Measurements from ENCODE around the gene UNC119. TPM values are rescaled to one million over a fixed set of nuclear protein-coding genes. Genes with fewer than 3 reads are reported as not detected.

Gene UNC119
- total RNA-seq, 1 experiment from 2014 or later, result 44.7 TPM

DNA sequence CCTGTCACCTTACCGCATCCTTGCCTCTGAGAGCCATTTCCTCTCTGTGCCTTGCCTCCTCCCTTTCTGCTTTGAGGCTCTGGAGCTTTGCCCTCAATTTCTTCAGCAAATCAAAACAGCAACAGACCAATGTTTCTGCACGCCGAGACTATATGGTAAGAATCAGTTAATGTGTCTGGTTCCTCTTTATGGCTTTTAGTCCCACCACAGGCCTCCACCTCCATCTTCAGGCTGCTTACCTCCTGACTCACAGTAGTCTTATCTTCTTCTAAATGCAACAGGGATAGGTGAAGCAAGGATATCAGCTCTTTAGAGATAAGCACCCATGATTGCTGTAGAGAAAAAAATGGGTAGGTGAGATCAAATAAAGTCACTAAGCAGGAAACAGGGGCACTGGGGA, 33.4 kb upstream of the UNC119 start:
- in situ Hi-C loops (cut with HindIII; ENCODE audit: low pct_unique_long_range_greater_than_20kb, low sequenced_read_pairs), result no loop called here
- intact Hi-C loops (cut with micrococcal nuclease; ENCODE audit: unreplicated experiment), result no loop called here
- Histone ChIP-seq H3K27me3 (ENCODE audit: control insufficient read depth, insufficient read depth, low read length) (no peaks in the 10 kb centered on the region), H3K4me3 (ENCODE audit: low read depth in 2 of 2, low read length in 2 of 2) (no peak overlapping the region), H3K4me1 (ENCODE audit: control insufficient read depth, insufficient read depth, low read length) (no peaks in the 10 kb centered on the region), H3K9me3 (ENCODE audit: control insufficient read depth, insufficient read depth, low read depth, low read length) (no peaks in the 10 kb centered on the region), H3K36me3 (ENCODE audit: control insufficient read depth, insufficient read depth, low read length) (peaks cover 35% of the 10 kb centered on the region), H3K27ac (ENCODE audit: low read length) (no peak overlapping the region)
- no peak for ATAC-seq
- no peak for TF ChIP-seq SIN3A (IDR thresholded peaks at IDR 0.05; ENCODE audit: borderline replicate concordance, insufficient read depth, low read depth, low read length)
- POLR2A ChIA-PET, result no interaction called here
- DNase-seq (ENCODE audit: low read depth, low spot score), result no peak
- CTCF ChIA-PET, result no interaction called here
- no TSS peak for BruUV-seq (replicated peaks)

GRCh38 chr17:28584434-28584833, 32.0 kb upstream of the UNC119 start:
- H3K27me3 ChIP-seq (ENCODE audit: control insufficient read depth, insufficient read depth, low read length), result no peaks in the 10 kb centered on the region
- H3K27ac ChIP-seq (ENCODE audit: low read length), result no peak overlapping the region
- no TSS peak for BruUV-seq (replicated peaks)
- H3K4me1 ChIP-seq (ENCODE audit: control insufficient read depth, insufficient read depth, low read length), result no peaks in the 10 kb centered on the region
- peaks cover 28% of the 10 kb centered on the region for H3K36me3 ChIP-seq (ENCODE audit: control insufficient read depth, insufficient read depth, low read length)
- intact Hi-C loops (cut with micrococcal nuclease; ENCODE audit: unreplicated experiment), result no loop called here
- in situ Hi-C loops (cut with HindIII; ENCODE audit: low pct_unique_long_range_greater_than_20kb, low sequenced_read_pairs), result no loop called here
- TF ChIP-seq POLR2AphosphoS5 (IDR thresholded peaks at IDR 0.05; ENCODE audit: low read depth, low read length), result no peak
- TF ChIP-seq, protein P1, sequence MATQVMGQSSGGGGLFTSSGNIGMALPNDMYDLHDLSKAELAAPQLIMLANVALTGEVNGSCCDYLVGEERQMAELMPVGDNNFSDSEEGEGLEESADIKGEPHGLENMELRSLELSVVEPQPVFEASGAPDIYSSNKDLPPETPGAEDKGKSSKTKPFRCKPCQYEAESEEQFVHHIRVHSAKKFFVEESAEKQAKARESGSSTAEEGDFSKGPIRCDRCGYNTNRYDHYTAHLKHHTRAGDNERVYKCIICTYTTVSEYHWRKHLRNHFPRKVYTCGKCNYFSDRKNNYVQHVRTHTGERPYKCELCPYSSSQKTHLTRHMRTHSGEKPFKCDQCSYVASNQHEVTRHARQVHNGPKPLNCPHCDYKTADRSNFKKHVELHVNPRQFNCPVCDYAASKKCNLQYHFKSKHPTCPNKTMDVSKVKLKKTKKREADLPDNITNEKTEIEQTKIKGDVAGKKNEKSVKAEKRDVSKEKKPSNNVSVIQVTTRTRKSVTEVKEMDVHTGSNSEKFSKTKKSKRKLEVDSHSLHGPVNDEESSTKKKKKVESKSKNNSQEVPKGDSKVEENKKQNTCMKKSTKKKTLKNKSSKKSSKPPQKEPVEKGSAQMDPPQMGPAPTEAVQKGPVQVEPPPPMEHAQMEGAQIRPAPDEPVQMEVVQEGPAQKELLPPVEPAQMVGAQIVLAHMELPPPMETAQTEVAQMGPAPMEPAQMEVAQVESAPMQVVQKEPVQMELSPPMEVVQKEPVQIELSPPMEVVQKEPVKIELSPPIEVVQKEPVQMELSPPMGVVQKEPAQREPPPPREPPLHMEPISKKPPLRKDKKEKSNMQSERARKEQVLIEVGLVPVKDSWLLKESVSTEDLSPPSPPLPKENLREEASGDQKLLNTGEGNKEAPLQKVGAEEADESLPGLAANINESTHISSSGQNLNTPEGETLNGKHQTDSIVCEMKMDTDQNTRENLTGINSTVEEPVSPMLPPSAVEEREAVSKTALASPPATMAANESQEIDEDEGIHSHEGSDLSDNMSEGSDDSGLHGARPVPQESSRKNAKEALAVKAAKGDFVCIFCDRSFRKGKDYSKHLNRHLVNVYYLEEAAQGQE (IDR thresholded peaks at IDR 0.05; ENCODE audit: insufficient read depth in 1 of 2, low read depth in 2 of 2, low read length in 1 of 2), result no peak
- TF ChIP-seq CTCF (IDR thresholded peaks at IDR 0.05), result no peak
- no peak for TF ChIP-seq TCF7L2 (IDR thresholded peaks at IDR 0.05; ENCODE audit: low read depth, low read length)
- TF ChIP-seq SIN3A (IDR thresholded peaks at IDR 0.05; ENCODE audit: borderline replicate concordance, insufficient read depth, low read depth, low read length), result no peak
- ATAC-seq (no peak), DNase-seq (ENCODE audit: low read depth, low spot score) (no peak)
- no peak overlapping the region for H3K4me3 ChIP-seq (ENCODE audit: low read depth in 2 of 2, low read length in 2 of 2)
- H3K9me3 ChIP-seq (ENCODE audit: control insufficient read depth, insufficient read depth, low read depth, low read length), result no peaks in the 10 kb centered on the region
- CTCF ChIA-PET, result no interaction called here
- POLR2A ChIA-PET, result no interaction called here

DNA sequence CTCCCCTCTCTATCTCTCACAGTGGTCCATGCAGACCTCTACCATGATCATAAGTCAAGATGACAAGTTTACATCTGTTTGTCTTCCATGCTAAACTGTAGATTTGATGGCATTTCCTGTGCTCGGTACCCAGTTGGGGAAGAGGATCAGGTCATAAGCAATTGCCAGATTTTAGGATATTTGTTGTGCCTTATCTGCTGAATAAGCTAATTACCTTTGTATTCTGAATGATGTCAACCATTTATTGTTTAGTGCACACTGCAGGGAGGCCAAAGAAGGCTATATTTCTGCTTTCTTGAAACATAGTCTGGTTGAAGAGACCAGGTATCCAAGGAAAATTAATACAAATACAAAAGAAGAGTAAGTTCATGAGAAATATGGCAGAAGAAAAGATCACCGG, 30.1 kb upstream of the UNC119 start:
- in situ Hi-C loops (cut with HindIII; ENCODE audit: low pct_unique_long_range_greater_than_20kb, low sequenced_read_pairs), result no loop called here
- Histone ChIP-seq H3K9me3 (ENCODE audit: control insufficient read depth, insufficient read depth, low read depth, low read length) (no peaks in the 10 kb centered on the region), H3K36me3 (ENCODE audit: control insufficient read depth, insufficient read depth, low read length) (peaks cover 23% of the 10 kb centered on the region), H3K4me1 (ENCODE audit: control insufficient read depth, insufficient read depth, low read length) (no peaks in the 10 kb centered on the region), H3K27me3 (ENCODE audit: control insufficient read depth, insufficient read depth, low read length) (no peaks in the 10 kb centered on the region), H3K4me3 (ENCODE audit: low read depth in 2 of 2, low read length in 2 of 2) (no peak overlapping the region), H3K27ac (ENCODE audit: low read length) (no peak overlapping the region)
- BruUV-seq (replicated peaks), result no TSS peak
- intact Hi-C loops (cut with micrococcal nuclease; ENCODE audit: unreplicated experiment), result no loop called here
- TF ChIP-seq CTCF (IDR thresholded peaks at IDR 0.05) (no peak), SIN3A (IDR thresholded peaks at IDR 0.05; ENCODE audit: borderline replicate concordance, insufficient read depth, low read depth, low read length) (no peak), POLR2AphosphoS5 (IDR thresholded peaks at IDR 0.05; ENCODE audit: low read depth, low read length) (no peak), TCF7L2 (IDR thresholded peaks at IDR 0.05; ENCODE audit: low read depth, low read length) (no peak)
- TF ChIP-seq, protein P1 (IDR thresholded peaks at IDR 0.05; ENCODE audit: insufficient read depth in 1 of 2, low read depth in 2 of 2, low read length in 1 of 2), result no peak
- ATAC-seq, result no peak
- no peak for DNase-seq (ENCODE audit: low read depth, low spot score)
- POLR2A ChIA-PET, result no interaction called here
- CTCF ChIA-PET, result no interaction called here
